RWPE1 (cell line): Measurements from ENCODE around the gene PLEKHG1.

Experiments
- CTCF ChIA-PET: fragments of 350-600 bp; sonication (Branson Sonifier 250); formaldehyde crosslinking; extraction: SDS; loops from one replicate; lab custom pipeline; 2021; lab: Yijun Ruan, JAX
- POLR2A ChIA-PET: fragments of 400-600 bp; formaldehyde crosslinking; extraction: SDS; loops from one replicate; lab custom pipeline; 2020; ENCODE audit warnings: antibody characterized with exemption; ENCODE audit not compliant: low non-redundant PET; lab: Yijun Ruan, JAX
- DNase-seq: peaks from one replicate; pipeline ENCODE4 v3.0.0; 2012; ENCODE audit warnings: low spot score
- H3K27ac ChIP-seq: fragments of 450-650 bp; 2 replicates; pipeline ENCODE4 v1.5.1; 2017
- CTCF ChIP-seq: fragments of 450-650 bp; conservative IDR thresholded peaks from 2 replicates; pipeline ENCODE4 v1.5.1; 2017; ENCODE audit warnings: low read depth, mild to moderate bottlenecking

Gene PLEKHG1

DNA sequence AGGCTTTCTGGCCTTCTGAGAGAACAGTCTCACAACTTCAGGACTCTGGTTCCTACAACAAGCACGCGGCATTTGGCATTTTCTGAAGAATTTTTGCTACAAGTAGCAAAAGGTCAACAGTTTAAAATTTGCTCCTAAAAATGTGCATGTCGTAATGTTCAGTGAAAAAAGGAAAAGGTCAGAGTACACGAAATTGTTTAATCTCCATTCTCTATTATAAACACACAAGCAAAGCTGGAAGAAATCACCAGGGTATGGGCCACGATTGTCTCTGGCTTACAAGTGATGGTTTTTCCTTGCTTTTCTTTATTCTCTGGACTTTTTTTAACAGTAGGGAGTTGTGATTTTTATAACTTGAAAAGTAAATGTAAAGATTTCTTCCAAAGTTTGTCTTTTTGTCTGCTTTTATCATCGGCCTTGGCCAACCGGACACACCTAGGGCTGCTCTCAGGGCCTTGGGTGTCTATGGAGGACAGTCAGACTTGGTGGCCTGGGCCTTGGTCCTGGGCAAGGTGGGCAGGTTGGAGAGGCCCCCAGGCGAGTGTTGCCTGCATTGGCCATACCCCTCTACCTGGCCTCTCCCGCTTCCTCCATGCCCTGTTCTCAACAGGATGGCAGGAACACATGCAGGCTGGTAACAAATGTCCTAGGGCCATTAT lies 32.4 kb downstream of the PLEKHG1 start:
- TF ChIP-seq CTCF, result no peak
- no peak for DNase-seq
- H3K27ac ChIP-seq, result no peak overlapping the region
- ChIA-PET POLR2A (no interaction called here), CTCF (interaction anchor here (0.7 kb wide), 1 partner anchor 43 kb away, joined by 3 read pairs; no protein-coding TSS in a partner anchor)

DNA sequence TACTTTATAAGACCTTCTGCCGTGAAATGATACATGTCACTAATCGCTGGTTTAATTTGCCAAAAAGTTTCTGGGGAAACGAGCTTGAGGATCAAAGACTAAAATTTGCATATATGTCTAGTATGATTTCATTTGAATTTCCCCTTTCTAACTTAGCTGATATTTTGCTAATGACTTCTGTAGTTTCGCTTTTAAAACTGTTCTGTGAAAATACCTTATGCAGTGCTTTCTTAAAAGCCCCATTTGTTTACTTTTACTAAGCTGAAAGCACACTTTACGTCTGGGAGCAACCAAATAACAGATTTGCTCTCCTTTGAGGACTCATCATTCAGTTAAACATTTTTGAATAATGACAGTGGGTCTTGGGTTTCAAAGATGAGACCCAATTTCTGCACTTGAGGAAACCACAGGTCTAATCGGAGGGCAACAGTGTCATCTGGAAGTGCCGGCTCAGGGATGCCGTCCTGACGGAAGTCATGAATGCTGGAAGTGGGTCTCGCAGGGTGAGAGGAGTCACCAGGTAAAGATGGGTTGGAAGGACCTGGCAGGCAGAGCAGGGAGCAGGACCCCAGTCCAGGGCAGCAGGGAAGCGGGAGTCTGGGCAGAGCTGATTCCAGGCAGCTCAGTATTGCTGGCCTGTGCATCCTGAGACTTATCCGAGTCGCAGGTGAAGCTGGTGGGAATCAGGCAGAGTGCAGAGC lies 33.2 kb downstream of the PLEKHG1 start:
- CTCF ChIA-PET, result no interaction called here

DNA sequence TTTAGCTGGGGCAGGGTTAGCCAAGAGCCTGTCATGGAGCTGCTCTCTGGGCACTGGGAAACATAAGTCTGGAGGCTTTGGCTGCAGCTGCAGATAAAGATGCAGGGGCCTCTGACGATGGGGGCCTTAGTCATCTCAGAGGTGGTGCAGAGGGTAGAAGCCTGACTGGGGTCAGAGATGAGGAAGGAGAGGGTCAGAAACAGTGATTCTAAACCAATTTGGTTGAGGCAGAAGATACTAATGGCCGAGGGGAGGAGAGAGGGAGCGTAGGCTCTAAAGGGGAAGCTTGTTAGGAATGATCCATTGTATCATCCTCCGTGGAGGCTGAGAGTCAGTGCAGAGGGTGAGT lies 33.8 kb downstream of the PLEKHG1 start:
- TF ChIP-seq CTCF, result no peak
- no peak for DNase-seq

More for the DNA sequence above, 33.2 kb downstream of the PLEKHG1 start:
- POLR2A ChIA-PET, result no interaction called here
- TF ChIP-seq CTCF, result no peak
- H3K27ac ChIP-seq, result no peak overlapping the region
- no peak for DNase-seq

DNA sequence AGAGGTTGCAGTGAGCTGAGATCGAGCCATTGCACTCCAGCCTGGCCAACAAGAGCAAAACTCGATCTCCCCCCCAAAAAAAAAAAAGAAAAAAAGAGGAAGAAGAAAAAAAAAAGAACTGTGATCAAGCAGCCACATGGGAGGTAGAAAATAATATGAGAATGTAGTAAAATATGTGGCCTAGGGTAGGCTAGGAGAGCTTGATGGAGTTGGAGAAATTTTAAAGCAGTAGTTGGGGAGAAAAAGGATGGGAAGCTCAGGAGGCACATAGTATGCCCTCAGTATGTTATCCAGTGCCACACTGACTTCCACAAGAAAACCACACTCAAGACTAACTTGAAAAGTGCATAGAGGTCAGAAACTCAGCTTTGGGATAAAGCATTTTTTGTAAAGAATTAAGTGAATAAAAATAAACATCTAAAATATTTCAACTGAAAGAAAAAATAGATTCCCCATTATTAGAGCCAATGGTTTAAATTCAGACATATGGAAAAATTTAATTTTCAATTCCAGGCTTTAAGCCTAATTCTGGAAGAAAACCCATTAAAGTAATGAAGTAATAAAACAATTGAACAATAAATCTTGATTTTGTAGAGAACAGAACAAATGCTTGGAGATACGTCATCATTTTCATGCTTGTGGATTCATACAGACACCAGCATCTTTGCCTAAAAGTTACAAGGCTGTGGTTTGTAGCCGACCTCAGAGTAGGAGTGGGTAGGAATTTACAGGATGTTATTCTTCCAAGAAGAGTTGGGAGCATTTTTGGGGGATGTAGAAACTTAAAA lies 34.7 kb downstream of the PLEKHG1 start:
- no peak for TF ChIP-seq CTCF
- no peak overlapping the region for H3K27ac ChIP-seq
- ChIA-PET CTCF (interaction anchor here (0.7 kb wide), 1 partner anchor 237 kb away, joined by 3 read pairs; no protein-coding TSS in a partner anchor), POLR2A (no interaction called here)
- DNase-seq, result no peak

More for the DNA sequence above, 33.8 kb downstream of the PLEKHG1 start:
- CTCF ChIA-PET, result interaction anchor here (0.7 kb wide), 1 partner anchor 236 kb away, joined by 3 read pairs; no protein-coding TSS in a partner anchor
- POLR2A ChIA-PET, result no interaction called here
- H3K27ac ChIP-seq, result no peak overlapping the region

DNA sequence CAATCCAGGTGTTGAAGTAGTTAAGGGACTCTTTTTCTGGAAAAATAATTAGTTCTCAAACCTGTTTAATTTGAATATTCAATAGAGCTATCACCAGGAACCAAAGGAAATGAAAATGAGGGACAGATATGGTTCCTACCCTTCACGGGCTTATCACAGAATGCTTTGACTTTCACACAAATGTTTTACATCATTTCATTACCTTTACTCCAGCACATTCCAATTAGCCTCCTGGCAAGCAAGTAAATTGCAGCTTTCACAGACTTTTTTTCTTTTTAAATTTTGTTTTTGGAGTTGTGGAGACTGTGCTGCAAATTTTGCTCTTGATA lies 35.2 kb downstream of the PLEKHG1 start:
- ChIA-PET POLR2A (no interaction called here), CTCF (interaction anchor here (0.9 kb wide), 1 partner anchor 18 kb away, joined by 7 read pairs; no protein-coding TSS in a partner anchor)
- H3K27ac ChIP-seq, result no peak overlapping the region
- TF ChIP-seq CTCF, result no peak
- no peak for DNase-seq

DNA sequence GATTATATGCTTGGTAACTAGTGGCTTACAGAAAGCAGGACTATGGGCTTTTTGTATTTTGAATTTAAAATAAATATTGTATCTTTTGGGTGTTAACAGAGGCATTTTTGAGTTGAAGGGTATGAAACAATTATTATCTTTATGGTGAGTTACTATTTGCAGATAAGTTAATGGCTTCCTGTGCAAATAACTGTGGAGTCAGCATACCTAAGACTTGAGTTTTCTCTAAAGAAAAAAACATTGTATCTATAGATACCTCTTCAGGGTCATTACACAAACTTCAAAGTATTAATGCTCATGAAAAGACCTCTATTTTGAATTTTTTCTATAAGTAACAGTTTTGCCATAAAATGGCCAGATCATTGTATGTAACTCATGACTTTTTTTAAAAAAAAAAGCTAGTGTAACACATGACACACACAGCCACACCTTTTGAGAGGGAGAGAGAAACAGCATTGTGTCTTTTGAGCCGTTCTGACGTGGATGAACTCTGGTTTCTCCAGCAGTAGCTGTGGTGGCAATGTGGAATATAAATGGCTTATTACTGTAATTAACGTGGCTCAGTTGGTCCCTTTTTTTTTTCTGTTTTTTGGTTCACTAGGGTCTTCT lies 36.3 kb downstream of the PLEKHG1 start:
- ChIA-PET POLR2A (no interaction called here), CTCF (interaction anchor here (0.5 to 0.9 kb wide), 2 partner anchors 19 to 765 kb away, joined by 4 to 7 read pairs; no protein-coding TSS in a partner anchor)
- H3K27ac ChIP-seq, result no peak overlapping the region
- DNase-seq, result no peak
- no peak for TF ChIP-seq CTCF
